Endothelial cell of umbilical vein (primary cell): ENCODE data around the gene SLC8A1. TPM values are rescaled to one million over a fixed set of nuclear protein-coding genes. Genes with fewer than 3 reads are reported as not detected.

Source experiments
- BruUV-seq: library from RNA; stranded (reverse); fragments of 400-500 nt; replicated peaks from 2 replicates; lab custom pipeline; 2021; lab: Mats Ljungman, UMichigan
- CTCF ChIA-PET: fragments of 300-600, 350-600 bp; sonication (Branson Sonifier 250); formaldehyde crosslinking; loops from one replicate; lab custom pipeline; 2021; ENCODE audit warnings: antibody characterized with exemption, inconsistent platforms; lab: Charles Lee
- POLR2A ChIA-PET: fragments of 300-600, 350-600 bp; sonication (Branson Sonifier 250); formaldehyde crosslinking; loops from one replicate; lab custom pipeline; 2021; ENCODE audit warnings: antibody characterized with exemption, inconsistent platforms; lab: Charles Lee
- DNase-seq: peaks from one replicate; pipeline ENCODE4 v3.0.0-alpha.2; 2011; ENCODE audit warnings: low read depth, low spot score
- FAIRE-seq: peaks from 2 replicates; lab custom pipeline; 2011; peaks lifted over from hg19 to GRCh38; lab: Jason Lieb, UNC
- H2AFZ ChIP-seq: 2 replicates; pipeline ENCODE4 v1.6.0; 2012; ENCODE audit warnings: low read depth, low read length, control low read depth, inconsistent platforms
- H3K27ac ChIP-seq: 2 replicates; pipeline ENCODE4 v1.5.1; 2011; ENCODE audit warnings: low read depth, mild to moderate bottlenecking, control low read depth, low read length, moderate library complexity; ENCODE audit not compliant: insufficient read depth
- H3K27me3 ChIP-seq, 2 experiments: 2 replicates each; pipeline versions ENCODE4 v1.6.0 to v1.6.1; 2011; ENCODE audit warnings: low read length in 2 of 2, mixed read lengths in 1 of 2; ENCODE audit not compliant: control insufficient read depth in 2 of 2, insufficient read depth in 2 of 2
- H3K36me3 ChIP-seq, 2 experiments: 2 replicates in 1 of 2; 3 replicates in 1 of 2; pipeline ENCODE4 v1.5.1; 2011; ENCODE audit warnings: low read length in 2 of 2, mild to moderate bottlenecking in 1 of 2, moderate library complexity in 1 of 2; ENCODE audit not compliant: control insufficient read depth in 2 of 2, insufficient read depth in 2 of 2; ENCODE audit errors: extremely low read depth in 1 of 2
- H3K4me1 ChIP-seq: 3 replicates; pipeline ENCODE4 v1.5.1; 2011; ENCODE audit warnings: mild to moderate bottlenecking, low read length; ENCODE audit not compliant: control insufficient read depth, insufficient read depth; ENCODE audit errors: extremely low read depth
- H3K4me2 ChIP-seq: 2 replicates; pipeline ENCODE4 v1.6.1; 2011; ENCODE audit warnings: low read length, control low read depth, mixed read lengths; ENCODE audit not compliant: insufficient read depth
- H3K4me3 ChIP-seq, 3 experiments: fragments of 200-600 bp in 1 of 3; sonication (generic), shearing (Covaris generic) in 1 of 3; replicated peaks in 1 of 3; 2 replicates each; pipeline ENCODE4 v1.5.1; 2011 to 2016; ENCODE audit warnings: control low read depth in 3 of 3, low read length in 3 of 3, mild to moderate bottlenecking in 2 of 3, inconsistent platforms in 1 of 3, low read depth in 1 of 3, moderate library complexity in 1 of 3; ENCODE audit not compliant: insufficient read depth in 1 of 3
- H3K79me2 ChIP-seq: 2 replicates; pipeline ENCODE4 v1.6.0; 2012; ENCODE audit warnings: low read length, inconsistent platforms; ENCODE audit not compliant: control insufficient read depth, insufficient read depth
- H3K9ac ChIP-seq: replicated peaks from 2 replicates; pipeline ENCODE3; 2011; ENCODE audit warnings: low read length, control low read depth; ENCODE audit not compliant: insufficient read depth; ENCODE audit errors: extremely low read depth
- H3K9me1 ChIP-seq: replicated peaks from 3 replicates; pipeline ENCODE4 v1.6.0; 2011; ENCODE audit warnings: mild to moderate bottlenecking, low read length; ENCODE audit not compliant: control insufficient read depth, insufficient read depth; ENCODE audit errors: extremely low read depth
- H3K9me3 ChIP-seq: replicated peaks from 2 replicates; pipeline ENCODE4 v1.5.1; 2012; ENCODE audit warnings: low read length, inconsistent platforms; ENCODE audit not compliant: control insufficient read depth, insufficient read depth
- H4K20me1 ChIP-seq: replicated peaks from 2 replicates; pipeline ENCODE3; 2011; ENCODE audit warnings: mild to moderate bottlenecking, low read length; ENCODE audit not compliant: control insufficient read depth, insufficient read depth; ENCODE audit errors: extremely low read depth
- EZH2 ChIP-seq: IDR thresholded peaks from 2 replicates; pipeline ENCODE4 v1.6.1; 2012; ENCODE audit warnings: borderline replicate concordance, low read depth, mild to moderate bottlenecking, moderate library complexity, low read length, inconsistent platforms; ENCODE audit not compliant: severe bottlenecking
- FOS ChIP-seq: IDR thresholded peaks from 2 replicates; pipeline ENCODE4 v1.6.1; 2011; ENCODE audit warnings: mild to moderate bottlenecking, low read length, moderate library complexity, borderline replicate concordance; ENCODE audit not compliant: insufficient read depth
- GATA2 ChIP-seq: IDR thresholded peaks from 2 replicates; pipeline ENCODE4 v1.7.0; 2011; ENCODE audit warnings: low read depth, mild to moderate bottlenecking, moderate library complexity, mixed read lengths, low read length; ENCODE audit not compliant: insufficient read length, insufficient read depth
- JUN ChIP-seq: IDR thresholded peaks from 2 replicates; pipeline ENCODE4 v1.6.1; 2011; ENCODE audit warnings: borderline replicate concordance, low read depth; ENCODE audit not compliant: insufficient read length, insufficient read depth
- MYC ChIP-seq: IDR thresholded peaks from one replicate; pipeline ENCODE4 v1.6.1; 2011; ENCODE audit warnings: mild to moderate bottlenecking, low read depth, low read length
- POLR2A ChIP-seq: IDR thresholded peaks from 2 replicates; pipeline ENCODE4 v1.6.1; 2012; ENCODE audit warnings: low read depth, mild to moderate bottlenecking, control low read depth, low read length
- POLR2AphosphoS5 ChIP-seq: IDR thresholded peaks from 2 replicates; pipeline ENCODE4 v1.6.1; 2012; ENCODE audit warnings: low read depth, mild to moderate bottlenecking, control low read depth, low read length, moderate library complexity; ENCODE audit not compliant: insufficient read depth
- dilution Hi-C: fragments of 300-500 bp; cut with MboI; formaldehyde crosslinking; loops from one replicate; pipeline ENCODE4 v1.15.0; 2019; ENCODE audit warnings: low sequenced_read_pairs; ENCODE audit not compliant: extremely low pct_ligation_motif_present
- intact Hi-C: fragments of 100-400 bp; cut with micrococcal nuclease; formaldehyde crosslinking; loops from one replicate; pipeline ENCODE4 v1.10.0; 2022
- polyA plus RNA-seq, 4 experiments: library from polyadenylated mRNA; depleted of rRNA in 3 of 4; stranded (reverse) in 3 of 4; unstranded in 1 of 4; fragments of >200 nt; gene quantifications; 2 replicates each; pipeline versions ENCODE4 v1.2.1 to v1.2.3, GENCODE V29; 2011 to 2012; ENCODE audit warnings: missing spikeins in 1 of 4
- total RNA-seq: library from RNA; stranded (reverse); gene quantifications from 2 replicates; pipeline ENCODE4 v1.2.3, GENCODE V29; 2021
- TF ChIP-seq, protein P1 (sequence below), 2 donors: IDR thresholded peaks; 1 replicate in 1 of 2; 2 replicates in 1 of 2; pipeline ENCODE4 v1.5.1; 2011; ENCODE audit warnings: low read length in 2 of 2, mild to moderate bottlenecking in 2 of 2, moderate library complexity in 2 of 2, control low read depth in 1 of 2, inconsistent platforms in 1 of 2, low read depth in 1 of 2; ENCODE audit not compliant: insufficient read depth in 1 of 2; ENCODE audit errors: extremely low read depth in 1 of 2
- TF ChIP-seq, protein P2 (sequence below): IDR thresholded peaks from 2 replicates; pipeline ENCODE4 v1.6.1; 2011; ENCODE audit not compliant: insufficient read depth, insufficient read length

The SLC8A1 gene
- total and polyA plus RNA-seq, 2 donors (not counting 3 experiments of a cell fraction or from before 2014, with no cell fraction given) = 0.19 to 1.8 TPM

DNA sequence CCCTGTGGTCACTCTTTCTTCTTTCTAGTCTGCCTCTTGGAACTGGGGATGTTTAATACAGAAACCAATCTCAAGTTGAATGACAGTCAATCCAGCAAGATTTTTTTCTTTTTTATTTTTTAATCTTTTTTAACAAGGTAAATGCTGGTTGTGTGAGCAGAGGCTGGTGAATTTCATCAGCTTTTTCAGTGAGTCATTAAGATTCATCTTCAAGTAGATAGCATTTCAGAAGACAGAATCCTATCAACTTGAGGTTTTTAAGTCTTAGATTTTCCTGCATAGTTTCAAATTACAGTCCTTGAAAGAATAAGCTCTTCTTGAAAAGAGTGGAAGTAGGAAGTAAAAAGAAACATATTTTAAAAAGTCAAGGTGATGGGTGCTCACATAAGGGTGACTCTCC is 12.4 kb downstream of the SLC8A1 start:
- dilution Hi-C loops (no loop called here), intact Hi-C loops (no loop called here)
- no peaks in the 10 kb centered on the region for H3K36me3 ChIP-seq
- no peaks in the 10 kb centered on the region for H3K27me3 ChIP-seq
- H3K27ac ChIP-seq = no peak overlapping the region
- CTCF ChIA-PET = interaction anchor here (5.8 kb wide), 1 partner anchor 11 kb away, joined by 59 read pairs; the partner anchor contains the start of gene SLC8A1
- no peak overlapping the region for H2AFZ ChIP-seq
- no peak for FAIRE-seq
- H3K79me2 ChIP-seq = no peaks in the 10 kb centered on the region
- H3K4me3 ChIP-seq = no peak overlapping the region
- no peaks in the 10 kb centered on the region for H3K9me1 ChIP-seq
- DNase-seq = no peak
- no peak for TF ChIP-seq FOS
- TF ChIP-seq, protein P1, sequence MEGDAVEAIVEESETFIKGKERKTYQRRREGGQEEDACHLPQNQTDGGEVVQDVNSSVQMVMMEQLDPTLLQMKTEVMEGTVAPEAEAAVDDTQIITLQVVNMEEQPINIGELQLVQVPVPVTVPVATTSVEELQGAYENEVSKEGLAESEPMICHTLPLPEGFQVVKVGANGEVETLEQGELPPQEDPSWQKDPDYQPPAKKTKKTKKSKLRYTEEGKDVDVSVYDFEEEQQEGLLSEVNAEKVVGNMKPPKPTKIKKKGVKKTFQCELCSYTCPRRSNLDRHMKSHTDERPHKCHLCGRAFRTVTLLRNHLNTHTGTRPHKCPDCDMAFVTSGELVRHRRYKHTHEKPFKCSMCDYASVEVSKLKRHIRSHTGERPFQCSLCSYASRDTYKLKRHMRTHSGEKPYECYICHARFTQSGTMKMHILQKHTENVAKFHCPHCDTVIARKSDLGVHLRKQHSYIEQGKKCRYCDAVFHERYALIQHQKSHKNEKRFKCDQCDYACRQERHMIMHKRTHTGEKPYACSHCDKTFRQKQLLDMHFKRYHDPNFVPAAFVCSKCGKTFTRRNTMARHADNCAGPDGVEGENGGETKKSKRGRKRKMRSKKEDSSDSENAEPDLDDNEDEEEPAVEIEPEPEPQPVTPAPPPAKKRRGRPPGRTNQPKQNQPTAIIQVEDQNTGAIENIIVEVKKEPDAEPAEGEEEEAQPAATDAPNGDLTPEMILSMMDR (IDR thresholded peaks at IDR 0.05; ENCODE audit: extremely low read depth in 1 of 2, insufficient read depth in 1 of 2, low read depth in 1 of 2, low read length in 2 of 2) = no peak
- TF ChIP-seq EZH2 = no peak
- TF ChIP-seq, protein P2, sequence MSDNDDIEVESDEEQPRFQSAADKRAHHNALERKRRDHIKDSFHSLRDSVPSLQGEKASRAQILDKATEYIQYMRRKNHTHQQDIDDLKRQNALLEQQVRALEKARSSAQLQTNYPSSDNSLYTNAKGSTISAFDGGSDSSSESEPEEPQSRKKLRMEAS = no peak
- TF ChIP-seq GATA2 = no peak
- no peak for TF ChIP-seq MYC
- TF ChIP-seq POLR2A = no peak
- no peak for TF ChIP-seq JUN
- TF ChIP-seq POLR2AphosphoS5 = no peak
- no peaks in the 10 kb centered on the region for H3K9me3 ChIP-seq
- POLR2A ChIA-PET = no interaction called here
- H3K4me1 ChIP-seq = peaks cover 17% of the 10 kb centered on the region
- no TSS peak for BruUV-seq
- no peak overlapping the region for H3K9ac ChIP-seq
- H3K4me2 ChIP-seq = no peak overlapping the region
- no peaks in the 10 kb centered on the region for H4K20me1 ChIP-seq
